GM12872 (cell line): ENCODE measurements around the gene LSM12.

Source experiments
- CTCF ChIP-seq: IDR thresholded peaks from 3 replicates; pipeline ENCODE4 v1.5.1; 2011; ENCODE audit warnings: low read depth, mild to moderate bottlenecking, low read length, moderate library complexity; ENCODE audit not compliant: insufficient read depth

The LSM12 gene

GRCh38 chr17:44053125-44053872 lies 13.2 kb downstream of the LSM12 start:
- TF ChIP-seq CTCF, result no peak

- TF ChIP-seq CTCF, result no peak
Observed at GRCh38 chr17:44049294-44050060, 17.0 kb downstream of the LSM12 start.

GRCh38 chr17:44045486-44045885 lies 21.0 kb downstream of the LSM12 start:
- no peak for TF ChIP-seq CTCF

GRCh38 chr17:44044071-44044470 lies 22.4 kb downstream of the LSM12 start:
- no peak for TF ChIP-seq CTCF

- no peak for TF ChIP-seq CTCF
Observed at GRCh38 chr17:44043272-44043696, 23.2 kb downstream of the LSM12 start.

GRCh38 chr17:44039829-44040635 lies 26.4 kb downstream of the LSM12 start:
- no peak for TF ChIP-seq CTCF

GRCh38 chr17:44038604-44039011 lies 27.9 kb downstream of the LSM12 start:
- no peak for TF ChIP-seq CTCF
